ENCODE results near the gene FGF4.

The FGF4 gene

GRCh38 chr11:69744435-69744834 lies 30.7 kb downstream of the FGF4 start:
- no peak for TF ChIP-seq CTCF (IDR thresholded peaks at IDR 0.05; ENCODE audit: low read depth, low read length)
- H3K4me3 ChIP-seq (ENCODE audit: low read depth, low read length), result no peak overlapping the region

GRCh38 chr11:69734841-69735240 lies 40.3 kb downstream of the FGF4 start:
- H3K4me3 ChIP-seq (ENCODE audit: low read depth, low read length), result no peak overlapping the region
- TF ChIP-seq CTCF (IDR thresholded peaks at IDR 0.05; ENCODE audit: low read depth, low read length), result no peak

GRCh38 chr11:69734367-69734766 lies 40.8 kb downstream of the FGF4 start:
- no peak overlapping the region for H3K4me3 ChIP-seq (ENCODE audit: low read depth, low read length)
- no peak for TF ChIP-seq CTCF (IDR thresholded peaks at IDR 0.05; ENCODE audit: low read depth, low read length)

GRCh38 chr11:69732910-69733309 lies 42.2 kb downstream of the FGF4 start:
- H3K4me3 ChIP-seq (ENCODE audit: low read depth, low read length), result no peak overlapping the region
- no peak for TF ChIP-seq CTCF (IDR thresholded peaks at IDR 0.05; ENCODE audit: low read depth, low read length)

GRCh38 chr11:69731110-69731509 lies 44.0 kb downstream of the FGF4 start:
- TF ChIP-seq CTCF (IDR thresholded peaks at IDR 0.05; ENCODE audit: low read depth, low read length), result no peak
- no peak overlapping the region for H3K4me3 ChIP-seq (ENCODE audit: low read depth, low read length)

GRCh38 chr11:69730500-69730899 lies 44.6 kb downstream of the FGF4 start:
- H3K4me3 ChIP-seq (ENCODE audit: low read depth, low read length), result no peak overlapping the region
- no peak for TF ChIP-seq CTCF (IDR thresholded peaks at IDR 0.05; ENCODE audit: low read depth, low read length)

- no peak for TF ChIP-seq CTCF (IDR thresholded peaks at IDR 0.05; ENCODE audit: low read depth, low read length)
- H3K4me3 ChIP-seq (ENCODE audit: low read depth, low read length), result no peak overlapping the region
These were observed 45.9 kb downstream of the FGF4 start for GRCh38 chr11:69729252-69729651.

Data from WI38 (cell line).